Mesodermal cell (in vitro differentiated cells): ENCODE data around the gene DMTF1.
"Not testable (repeated sequence)": the region's sequence is repeated elsewhere in the genome, so short reads cannot be mapped to it uniquely, and the experiment has no call there.

Experiments used
- H3K27ac ChIP-seq: 2 replicates; pipeline ENCODE4 v1.7.0; 2013; ENCODE audit warnings: mild to moderate bottlenecking, low read depth, low read length, moderate library complexity; ENCODE audit not compliant: severe bottlenecking
- H3K36me3 ChIP-seq: 2 replicates; pipeline ENCODE4 v1.7.1; 2013; ENCODE audit warnings: mild to moderate bottlenecking, low read length, moderate library complexity; ENCODE audit not compliant: control insufficient read depth, insufficient read depth
- H3K4me1 ChIP-seq: one replicate; pipeline ENCODE4 v1.7.1; 2013; ENCODE audit warnings: mild to moderate bottlenecking, low read length; ENCODE audit not compliant: insufficient read depth, control insufficient read depth, poor library complexity, severe bottlenecking
- H3K4me3 ChIP-seq: 2 replicates; pipeline ENCODE4 v1.7.0; 2013; ENCODE audit warnings: low read length, control low read depth, mild to moderate bottlenecking; ENCODE audit not compliant: insufficient read depth, poor library complexity, severe bottlenecking; ENCODE audit errors: extremely low read depth
- H3K9me3 ChIP-seq: 2 replicates; pipeline ENCODE4 v1.7.1; 2013; ENCODE audit warnings: mild to moderate bottlenecking, low read length, moderate library complexity; ENCODE audit not compliant: control insufficient read depth
- WGBS, 2 experiments: methylation state at CpG; one replicate each; pipeline ENCODE4 v1.1.5; 2013; ENCODE audit warnings: missing lambda C conversion rate in 2 of 2; ENCODE audit not compliant: insufficient coverage in 2 of 2; 5-methylcytosine and 5-hydroxymethylcytosine counted together

DMTF1 gene

GRCh38 chr7:87223666-87224065, 71.4 kb downstream of the DMTF1 start:
- H3K4me3 ChIP-seq, result no peak overlapping the region
- H3K27ac ChIP-seq, result no peak overlapping the region
- peaks cover 2% of the 10 kb centered on the region for H3K4me1 ChIP-seq
- WGBS, 2 experiments, result no CpG with 5 or more reads among the region's 1 CpG
- H3K9me3 ChIP-seq, result no peaks in the 10 kb centered on the region
- H3K36me3 ChIP-seq, result no peaks in the 10 kb centered on the region

GRCh38 chr7:87225696-87226095, 73.4 kb downstream of the DMTF1 start:
- H3K4me3 ChIP-seq, result no peak overlapping the region
- WGBS, 2 experiments, result 57 to 70% methylated on average over 1 of the region's 1 CpG
- H3K4me1 ChIP-seq, result no peaks in the 10 kb centered on the region
- no peaks in the 10 kb centered on the region for H3K36me3 ChIP-seq
- no peak overlapping the region for H3K27ac ChIP-seq
- no peaks in the 10 kb centered on the region for H3K9me3 ChIP-seq

DNA sequence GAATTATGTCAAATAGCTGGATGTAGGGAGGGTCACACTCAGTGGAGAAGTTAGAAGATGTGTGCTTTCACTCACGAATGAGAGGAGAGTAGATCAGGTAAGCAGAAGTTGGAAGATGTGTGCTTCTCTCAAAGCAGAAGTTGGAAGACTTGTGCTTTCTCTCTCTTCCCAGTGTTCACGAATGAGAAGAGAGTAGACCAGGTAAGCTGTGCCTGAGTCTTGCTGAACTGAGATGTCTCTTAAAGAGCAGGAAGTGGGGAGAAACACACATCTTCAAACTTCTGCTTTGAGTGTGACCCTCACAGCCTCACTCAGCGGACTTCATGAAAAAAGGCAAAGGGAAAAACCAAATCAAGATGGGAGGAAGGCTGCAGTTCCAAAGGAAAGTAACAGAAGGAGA, 74.2 kb downstream of the DMTF1 start:
- Histone ChIP-seq H3K36me3 (no peaks in the 10 kb centered on the region), H3K4me1 (no peaks in the 10 kb centered on the region), H3K4me3 (no peak overlapping the region), H3K9me3 (no peaks in the 10 kb centered on the region), H3K27ac (no peak overlapping the region)
- WGBS, 2 experiments, result 83 to 84% methylated on average over 1 to 2 of the region's 3 CpGs

DNA sequence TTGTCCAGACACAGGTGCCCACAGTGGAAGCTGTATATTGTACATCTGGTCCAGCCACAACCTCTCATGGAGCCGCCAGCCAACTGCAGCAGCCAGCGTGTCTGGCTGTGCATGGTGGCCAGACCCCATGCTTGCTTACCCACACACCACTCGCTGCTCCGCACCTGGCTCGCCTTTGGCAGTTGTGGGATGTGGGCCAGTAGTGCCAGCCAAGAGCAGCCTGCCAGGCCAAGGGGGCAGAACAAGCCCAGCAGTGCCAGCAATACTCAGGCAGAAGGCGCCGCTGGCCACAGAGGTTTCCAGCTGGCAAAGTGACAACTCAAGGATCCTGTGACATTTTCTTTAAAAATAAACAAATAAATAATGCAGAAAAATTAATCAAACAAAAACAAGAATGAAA, 79.0 kb downstream of the DMTF1 start:
- H3K4me1 ChIP-seq, result no peaks in the 10 kb centered on the region
- H3K4me3 ChIP-seq, result no peak overlapping the region
- no peaks in the 10 kb centered on the region for H3K9me3 ChIP-seq
- H3K36me3 ChIP-seq, result no peaks in the 10 kb centered on the region
- WGBS, 2 experiments, result 100% methylated on average over 1 of the region's 7 CpGs; no CpG with 5 or more reads in 1 of the 2 experiments
- no peak overlapping the region for H3K27ac ChIP-seq

- H3K4me3 ChIP-seq, result no peak overlapping the region
- H3K9me3 ChIP-seq, result no peaks in the 10 kb centered on the region
- no peak overlapping the region for H3K27ac ChIP-seq
- no peaks in the 10 kb centered on the region for H3K36me3 ChIP-seq
- no peaks in the 10 kb centered on the region for H3K4me1 ChIP-seq
Measured at GRCh38 chr7:87231711-87232110, 79.5 kb downstream of the DMTF1 start.

- Histone ChIP-seq H3K4me3 (no peak overlapping the region), H3K4me1 (no peaks in the 10 kb centered on the region), H3K9me3 (no peaks in the 10 kb centered on the region), H3K27ac (no peak overlapping the region), H3K36me3 (no peaks in the 10 kb centered on the region)
Measured at GRCh38 chr7:87234949-87235348, 82.7 kb downstream of the DMTF1 start.

GRCh38 chr7:87238464-87239051, 86.3 kb downstream of the DMTF1 start:
- not testable (repeated sequence) for H3K4me3 ChIP-seq, H3K9me3 ChIP-seq, H3K36me3 ChIP-seq, H3K4me1 ChIP-seq, H3K27ac ChIP-seq
- WGBS, 2 experiments, result 76 to 88% methylated on average over 3 of the region's 11 CpGs

GRCh38 chr7:87245671-87246070, 93.4 kb downstream of the DMTF1 start:
- H3K4me1 ChIP-seq, H3K27ac ChIP-seq, H3K4me3 ChIP-seq, H3K36me3 ChIP-seq, H3K9me3 ChIP-seq: not testable (repeated sequence)
- WGBS, 2 experiments, result 81 to 95% methylated on average over 5 of the region's 5 CpGs
